Measurements from ENCODE around the gene RBM5.

The RBM5 gene

DNA sequence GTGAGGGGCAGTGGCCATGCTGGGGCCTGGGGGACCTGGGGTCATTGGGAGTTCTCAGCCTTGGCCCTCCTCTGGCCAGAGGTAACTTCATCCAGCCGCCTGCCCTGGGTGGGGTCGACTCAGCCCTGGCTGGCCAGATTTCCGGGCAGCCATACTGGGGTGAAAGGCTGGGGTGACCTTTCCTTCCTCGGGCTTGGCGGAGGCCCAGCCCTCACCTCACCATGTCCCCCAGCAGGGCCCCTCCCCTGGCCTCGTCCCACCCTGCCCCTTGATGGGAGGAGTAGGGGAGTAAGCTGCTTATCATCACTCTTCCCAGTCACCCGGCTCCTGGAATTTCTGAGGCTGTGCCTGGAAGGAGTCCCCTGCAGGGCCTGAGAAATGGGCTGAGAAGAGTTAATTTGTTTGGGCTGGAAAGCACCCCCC lies 71.9 kb downstream of the RBM5 start:
- DNase-seq (ENCODE audit: low read depth in 2 of 2): no peak

- DNase-seq (ENCODE audit: low read depth in 2 of 2): no peak
Observed at GRCh38 chr3:50161320-50161719, 72.6 kb downstream of the RBM5 start.

DNA sequence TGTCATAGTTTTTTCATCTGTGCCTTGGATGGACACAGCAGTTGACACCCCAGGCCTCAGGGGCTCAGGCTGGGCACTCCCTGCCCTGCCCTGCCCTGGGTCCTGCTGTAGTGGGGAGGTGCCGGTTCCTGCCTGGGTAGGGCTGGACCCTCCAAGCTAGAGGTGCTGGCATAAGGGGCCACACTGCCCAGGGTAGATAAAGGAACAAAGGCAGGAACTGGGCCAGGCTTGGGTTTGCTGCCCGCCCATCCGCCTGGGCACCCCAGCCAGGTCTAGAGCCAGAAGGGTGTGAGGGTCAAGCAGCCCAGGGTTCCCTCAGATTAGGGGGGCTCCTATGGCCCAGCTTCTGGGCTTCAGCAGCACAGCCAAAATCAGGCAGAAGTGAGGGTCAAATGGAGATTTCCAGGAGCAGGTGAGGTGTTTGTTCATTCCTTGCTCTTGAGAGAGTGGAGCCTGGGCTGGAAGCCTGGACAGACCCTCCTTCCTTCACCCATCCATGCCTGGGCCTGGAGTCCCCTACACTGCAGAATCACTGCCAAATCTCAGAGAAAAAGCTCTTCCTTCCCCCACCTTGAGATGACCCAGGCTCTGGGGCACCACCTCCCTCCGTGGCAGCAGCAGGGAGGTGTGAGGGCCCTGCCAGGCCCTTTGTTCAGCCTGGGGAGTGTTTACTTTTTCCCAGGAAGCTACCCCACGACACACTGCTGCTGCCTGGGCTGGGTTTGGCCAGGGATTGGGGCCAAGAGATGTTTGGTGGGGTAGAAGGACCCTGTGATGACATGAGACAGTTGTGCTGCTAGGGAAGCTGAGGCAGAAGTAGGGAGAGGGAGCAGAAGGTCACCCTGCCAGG lies 73.5 kb downstream of the RBM5 start:
- no peak for DNase-seq (ENCODE audit: low read depth in 2 of 2)

DNA sequence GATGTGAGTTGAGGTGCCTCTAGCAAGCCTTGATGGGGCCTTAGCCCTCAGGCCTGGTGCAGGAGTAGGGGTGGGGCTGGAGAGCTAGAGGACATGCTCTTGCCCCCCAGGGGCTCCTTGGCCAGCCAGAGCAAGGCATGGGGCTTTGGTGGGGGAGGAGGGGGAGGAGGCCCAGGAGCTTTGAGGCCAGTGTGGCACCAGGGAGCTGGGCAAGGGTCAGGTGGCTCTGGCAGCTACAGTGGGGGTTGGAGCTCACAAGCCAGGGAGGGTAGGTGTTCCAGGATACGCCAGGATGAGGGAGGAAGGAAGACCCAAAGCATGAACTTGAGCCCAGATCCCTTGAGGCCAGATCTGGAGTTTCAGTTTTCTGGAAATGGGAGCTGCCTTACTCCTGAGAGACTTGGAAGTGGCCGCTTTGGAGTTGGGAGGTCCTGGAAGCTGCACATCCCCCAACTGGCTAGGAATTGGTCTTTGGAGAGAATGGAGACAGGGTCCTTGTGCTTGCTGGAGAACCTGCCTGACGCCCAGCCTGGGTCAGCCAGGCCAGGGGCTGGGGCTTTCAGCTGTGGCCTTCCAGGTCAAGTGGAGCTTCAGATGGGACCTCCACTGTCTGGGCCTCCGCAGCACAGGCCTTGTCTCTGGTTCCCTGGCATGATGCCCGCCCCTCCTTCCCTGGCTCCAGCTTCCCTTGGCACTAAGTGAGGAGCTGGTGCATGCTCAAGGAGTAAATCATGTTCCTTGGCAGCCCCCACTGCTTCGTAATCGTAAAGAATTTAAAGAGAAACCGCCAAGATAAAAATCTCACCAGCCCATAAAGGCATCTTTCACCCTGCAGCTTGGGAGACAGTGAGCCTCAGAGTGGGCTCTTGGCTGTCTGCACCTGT lies 75.1 kb downstream of the RBM5 start:
- DNase-seq (ENCODE audit: low read depth in 2 of 2): no peak

DNA sequence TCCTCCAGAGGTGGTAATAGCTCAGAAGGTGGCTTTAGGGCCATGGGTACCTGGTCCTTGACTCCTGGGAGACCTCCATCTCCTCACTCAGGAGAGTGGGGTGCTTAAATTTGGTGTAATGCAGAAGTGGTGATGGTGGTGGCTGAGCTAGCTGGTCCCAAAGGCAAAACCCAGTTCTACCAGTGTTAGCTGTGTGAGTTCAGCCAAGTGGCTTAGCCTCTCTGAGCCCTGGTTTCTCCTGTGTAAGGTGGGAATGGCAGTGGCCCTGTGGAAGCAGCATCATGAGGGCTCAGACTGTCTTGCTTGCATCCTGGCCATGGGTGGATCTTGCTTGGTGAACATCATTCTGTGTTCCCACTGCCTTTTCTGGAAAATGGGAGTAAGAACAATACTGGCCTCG lies 75.8 kb downstream of the RBM5 start:
- no peak for DNase-seq (ENCODE audit: low read depth in 2 of 2)

DNA sequence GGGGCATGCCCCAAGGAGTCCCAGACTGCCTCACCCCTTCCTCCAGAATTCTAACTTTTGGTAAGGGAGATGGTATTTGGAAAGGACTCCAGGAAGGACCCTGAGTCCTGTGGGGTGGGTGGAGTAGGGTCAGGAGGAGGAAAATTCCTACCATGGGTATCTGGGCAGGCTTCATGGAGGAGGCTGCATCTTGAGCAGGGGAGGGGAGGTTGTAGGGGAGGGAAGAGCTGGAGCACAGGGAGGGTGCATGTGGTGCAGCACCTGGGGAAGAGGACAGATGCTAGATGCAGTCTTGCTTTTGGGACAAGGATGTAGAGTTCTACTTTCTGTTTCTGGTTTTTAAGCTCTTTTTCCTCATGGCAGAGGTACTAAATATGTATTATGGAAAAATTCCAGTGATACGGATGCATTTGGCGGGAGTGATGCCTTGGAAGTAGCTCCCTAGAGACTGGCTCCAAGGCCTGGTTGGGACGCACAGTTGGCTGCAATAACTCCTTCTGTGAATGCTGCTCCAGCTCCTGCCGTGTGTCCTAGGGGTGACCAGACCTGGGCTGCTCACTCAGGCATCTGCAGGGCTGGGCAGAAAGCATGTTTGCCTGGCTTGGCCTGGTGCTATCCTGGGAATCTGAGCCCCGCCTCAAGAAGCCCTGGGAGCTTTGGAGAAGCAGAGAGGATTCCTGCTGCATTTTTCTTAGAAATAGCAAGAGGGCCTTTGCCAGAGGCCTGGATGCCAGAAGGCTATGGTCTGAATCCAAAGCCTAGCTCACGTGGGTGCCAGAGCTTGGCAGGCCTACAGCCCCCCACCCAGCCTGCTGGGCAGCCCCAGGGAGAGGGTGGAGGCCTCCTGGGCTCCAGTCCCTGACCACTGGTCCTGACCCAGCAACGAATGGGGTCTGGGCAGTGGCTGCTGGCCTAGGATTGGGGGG lies 76.5 kb downstream of the RBM5 start:
- no peak for DNase-seq (ENCODE audit: low read depth in 2 of 2)

DNA sequence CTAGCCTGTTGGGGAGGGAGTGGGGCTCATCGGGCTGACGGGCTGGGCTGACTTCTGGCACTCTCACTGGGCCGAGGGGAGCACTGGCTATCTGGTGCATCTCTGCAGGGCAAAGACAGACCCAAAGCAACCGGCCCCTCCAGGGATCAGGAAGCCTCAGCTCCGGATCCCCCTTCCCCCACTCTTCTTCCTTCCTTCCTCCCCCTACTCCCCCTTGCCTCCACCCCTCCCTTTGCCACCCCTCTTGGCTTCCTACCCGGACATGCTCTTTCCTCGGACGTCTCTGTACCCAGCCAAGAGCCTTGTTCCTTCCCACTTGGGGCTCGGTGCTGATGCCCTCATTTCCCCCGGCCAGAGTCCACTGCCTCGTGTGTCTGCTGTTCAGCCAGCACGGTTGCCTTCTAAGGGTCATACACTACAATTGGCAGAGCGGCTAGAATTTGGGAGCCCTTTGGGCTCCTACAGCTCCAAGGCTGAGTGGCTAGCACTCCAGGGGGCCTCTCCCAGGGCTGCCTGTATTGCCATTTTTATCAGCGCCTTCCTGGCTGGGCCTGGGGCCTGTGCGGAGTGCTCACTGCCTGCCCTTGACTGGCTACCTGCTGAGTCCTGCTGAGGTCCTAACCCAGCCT lies 77.3 kb downstream of the RBM5 start:
- DNase-seq (ENCODE audit: low read depth in 2 of 2): no peak

GRCh38 chr3:50166620-50167019 lies 77.9 kb downstream of the RBM5 start:
- no peak for DNase-seq (ENCODE audit: low read depth in 2 of 2)

GRCh38 chr3:50167069-50167840 lies 78.5 kb downstream of the RBM5 start:
- DNase-seq (ENCODE audit: low read depth in 2 of 2): no peak

- no peak for DNase-seq (ENCODE audit: low read depth in 2 of 2)
Observed at GRCh38 chr3:50167841-50168209, 79.1 kb downstream of the RBM5 start.

- DNase-seq (ENCODE audit: low read depth in 2 of 2): no peak
Observed at GRCh38 chr3:50168388-50168787, 79.7 kb downstream of the RBM5 start.

Measured in stimulated activated CD4-positive, alpha-beta T cell treated with anti-CD3 and anti-CD28 coated beads, Interleukin-12 subunit alpha, Interleukin-12 subunit beta, amount 100 ng/mL, for 24 hours (primary cell).